ENCODE data around the gene ADAM33.
A peak's percentile ranks its signal among the peaks of the same experiment; 100 is the strongest.

DNA sequence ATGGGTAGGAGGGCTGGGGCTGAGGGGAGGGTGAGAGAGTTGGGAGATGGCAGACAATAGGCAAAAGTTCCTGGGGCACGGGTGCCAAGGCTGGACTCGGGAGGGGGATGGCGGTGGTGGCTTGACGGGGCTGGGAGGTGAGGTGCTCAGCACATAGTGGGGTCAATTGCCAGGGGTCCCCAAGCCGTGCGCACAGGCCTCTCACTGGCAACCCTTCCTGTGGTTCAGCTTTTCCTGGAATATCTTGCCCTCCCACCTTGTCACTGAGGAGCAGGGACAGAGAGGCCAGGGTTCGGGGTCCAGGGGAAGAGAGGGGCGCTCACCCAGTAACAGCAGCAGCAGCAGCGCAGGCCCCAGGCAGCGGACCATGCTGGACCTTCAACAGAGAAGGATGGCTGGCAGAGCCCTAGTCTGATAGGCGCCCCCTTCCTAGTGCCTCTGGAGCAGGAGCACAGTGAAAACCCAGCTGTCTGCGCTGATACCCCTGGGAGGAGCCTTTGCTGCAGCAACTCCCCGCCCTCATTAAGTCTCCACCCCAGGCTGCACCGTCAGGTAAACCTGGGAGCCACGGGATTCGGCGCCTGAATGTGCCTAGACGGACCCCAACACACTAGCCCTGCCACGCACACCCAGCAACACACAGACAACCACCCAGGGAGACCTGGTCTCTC is 18.6 kb downstream of the ADAM33 start, which contains the start of gene GFRA4:
- TF ChIP-seq EZH2phosphoT487 (IDR thresholded peaks at IDR 0.05; ENCODE audit: unreplicated experiment) (no peak), CTCF (conservative IDR thresholded peaks at IDR 0.05; ENCODE audit: low read depth in 2 of 2) (peak in 1 of 2 experiments; percentile 35; a peak in 2 of 4 replicates), EZH2 (IDR thresholded peaks at IDR 0.05; ENCODE audit: low read depth, unreplicated experiment) (no peak), JUNB (IDR thresholded peaks at IDR 0.05; ENCODE audit: unreplicated experiment) (no peak), ETS1 (IDR thresholded peaks at IDR 0.05) (no peak)
- TF ChIP-seq, protein P1, sequence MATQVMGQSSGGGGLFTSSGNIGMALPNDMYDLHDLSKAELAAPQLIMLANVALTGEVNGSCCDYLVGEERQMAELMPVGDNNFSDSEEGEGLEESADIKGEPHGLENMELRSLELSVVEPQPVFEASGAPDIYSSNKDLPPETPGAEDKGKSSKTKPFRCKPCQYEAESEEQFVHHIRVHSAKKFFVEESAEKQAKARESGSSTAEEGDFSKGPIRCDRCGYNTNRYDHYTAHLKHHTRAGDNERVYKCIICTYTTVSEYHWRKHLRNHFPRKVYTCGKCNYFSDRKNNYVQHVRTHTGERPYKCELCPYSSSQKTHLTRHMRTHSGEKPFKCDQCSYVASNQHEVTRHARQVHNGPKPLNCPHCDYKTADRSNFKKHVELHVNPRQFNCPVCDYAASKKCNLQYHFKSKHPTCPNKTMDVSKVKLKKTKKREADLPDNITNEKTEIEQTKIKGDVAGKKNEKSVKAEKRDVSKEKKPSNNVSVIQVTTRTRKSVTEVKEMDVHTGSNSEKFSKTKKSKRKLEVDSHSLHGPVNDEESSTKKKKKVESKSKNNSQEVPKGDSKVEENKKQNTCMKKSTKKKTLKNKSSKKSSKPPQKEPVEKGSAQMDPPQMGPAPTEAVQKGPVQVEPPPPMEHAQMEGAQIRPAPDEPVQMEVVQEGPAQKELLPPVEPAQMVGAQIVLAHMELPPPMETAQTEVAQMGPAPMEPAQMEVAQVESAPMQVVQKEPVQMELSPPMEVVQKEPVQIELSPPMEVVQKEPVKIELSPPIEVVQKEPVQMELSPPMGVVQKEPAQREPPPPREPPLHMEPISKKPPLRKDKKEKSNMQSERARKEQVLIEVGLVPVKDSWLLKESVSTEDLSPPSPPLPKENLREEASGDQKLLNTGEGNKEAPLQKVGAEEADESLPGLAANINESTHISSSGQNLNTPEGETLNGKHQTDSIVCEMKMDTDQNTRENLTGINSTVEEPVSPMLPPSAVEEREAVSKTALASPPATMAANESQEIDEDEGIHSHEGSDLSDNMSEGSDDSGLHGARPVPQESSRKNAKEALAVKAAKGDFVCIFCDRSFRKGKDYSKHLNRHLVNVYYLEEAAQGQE (IDR thresholded peaks at IDR 0.05; ENCODE audit: unreplicated experiment) = no peak
